ENCODE measurements around the gene BAZ1B. TPM values are rescaled to one million over a fixed set of nuclear protein-coding genes. Genes with fewer than 3 reads are reported as not detected.

Gene BAZ1B
- polyA plus RNA-seq, 1 donor from 2014 or later: 35.0 TPM

GRCh38 chr7:73466112-73466511, 56.0 kb downstream of the BAZ1B start:
- Histone ChIP-seq H3K27ac (ENCODE audit: low read length) (no peak overlapping the region), H3K9me3 (ENCODE audit: low read length) (no peaks in the 10 kb centered on the region), H3K36me3 (ENCODE audit: insufficient read depth, low read length) (peaks cover 16% of the 10 kb centered on the region), H3K9ac (ENCODE audit: low read length) (no peak overlapping the region), H3K79me2 (replicated peaks; ENCODE audit: insufficient read depth, low read length) (no peaks in the 10 kb centered on the region), H3K27me3 (ENCODE audit: insufficient read depth, low read depth, low read length) (no peaks in the 10 kb centered on the region), H4K20me1 (ENCODE audit: insufficient read depth) (no peaks in the 10 kb centered on the region), H3K9me2 (ENCODE audit: insufficient read depth, low read length) (no peaks in the 10 kb centered on the region), H2AFZ (ENCODE audit: low read depth, low read length) (no peak overlapping the region), H3F3A (ENCODE audit: insufficient read depth, low read length, poor library complexity, severe bottlenecking) (no peaks in the 10 kb centered on the region), H3K4me3 (ENCODE audit: low read length) (no peak overlapping the region), H3K4me2 (ENCODE audit: low read length) (no peak overlapping the region)
- TF ChIP-seq MXI1 (conservative IDR thresholded peaks at IDR 0.05; ENCODE audit: poor library complexity, severe bottlenecking) (no peak), TAF1 (IDR thresholded peaks at IDR 0.05; ENCODE audit: low read depth) (no peak), REST (IDR thresholded peaks at IDR 0.05; ENCODE audit: borderline replicate concordance) (no peak), POLR2AphosphoS5 (IDR thresholded peaks at IDR 0.05) (no peak), EZH2 (IDR thresholded peaks at IDR 0.05; ENCODE audit: borderline replicate concordance, insufficient read depth, low read length, poor library complexity, severe bottlenecking) (no peak)
- TF ChIP-seq, protein P1, sequence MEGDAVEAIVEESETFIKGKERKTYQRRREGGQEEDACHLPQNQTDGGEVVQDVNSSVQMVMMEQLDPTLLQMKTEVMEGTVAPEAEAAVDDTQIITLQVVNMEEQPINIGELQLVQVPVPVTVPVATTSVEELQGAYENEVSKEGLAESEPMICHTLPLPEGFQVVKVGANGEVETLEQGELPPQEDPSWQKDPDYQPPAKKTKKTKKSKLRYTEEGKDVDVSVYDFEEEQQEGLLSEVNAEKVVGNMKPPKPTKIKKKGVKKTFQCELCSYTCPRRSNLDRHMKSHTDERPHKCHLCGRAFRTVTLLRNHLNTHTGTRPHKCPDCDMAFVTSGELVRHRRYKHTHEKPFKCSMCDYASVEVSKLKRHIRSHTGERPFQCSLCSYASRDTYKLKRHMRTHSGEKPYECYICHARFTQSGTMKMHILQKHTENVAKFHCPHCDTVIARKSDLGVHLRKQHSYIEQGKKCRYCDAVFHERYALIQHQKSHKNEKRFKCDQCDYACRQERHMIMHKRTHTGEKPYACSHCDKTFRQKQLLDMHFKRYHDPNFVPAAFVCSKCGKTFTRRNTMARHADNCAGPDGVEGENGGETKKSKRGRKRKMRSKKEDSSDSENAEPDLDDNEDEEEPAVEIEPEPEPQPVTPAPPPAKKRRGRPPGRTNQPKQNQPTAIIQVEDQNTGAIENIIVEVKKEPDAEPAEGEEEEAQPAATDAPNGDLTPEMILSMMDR (IDR thresholded peaks at IDR 0.05; ENCODE audit: poor library complexity, severe bottlenecking): no peak

- H3K36me3 ChIP-seq (ENCODE audit: insufficient read depth, low read length): peaks cover 10% of the 10 kb centered on the region
- no peak overlapping the region for H3K27ac ChIP-seq (ENCODE audit: low read length)
- H3K79me2 ChIP-seq (replicated peaks; ENCODE audit: insufficient read depth, low read length): no peaks in the 10 kb centered on the region
- H2AFZ ChIP-seq (ENCODE audit: low read depth, low read length): no peak overlapping the region
- no peak overlapping the region for H3K4me2 ChIP-seq (ENCODE audit: low read length)
- TF ChIP-seq RAD21 (conservative IDR thresholded peaks at IDR 0.05) (no peak), SMC3 (conservative IDR thresholded peaks at IDR 0.05; ENCODE audit: poor library complexity) (no peak), EP300 (conservative IDR thresholded peaks at IDR 0.05; ENCODE audit: poor library complexity, severe bottlenecking) (no peak), EZH2 (IDR thresholded peaks at IDR 0.05; ENCODE audit: borderline replicate concordance, insufficient read depth, low read length, poor library complexity, severe bottlenecking) (no peak), TAF1 (IDR thresholded peaks at IDR 0.05; ENCODE audit: low read depth) (no peak), MXI1 (conservative IDR thresholded peaks at IDR 0.05; ENCODE audit: poor library complexity, severe bottlenecking) (no peak), POLR2AphosphoS5 (IDR thresholded peaks at IDR 0.05) (no peak), REST (IDR thresholded peaks at IDR 0.05; ENCODE audit: borderline replicate concordance) (no peak)
- TF ChIP-seq, protein P1 (IDR thresholded peaks at IDR 0.05; ENCODE audit: poor library complexity, severe bottlenecking): no peak
- H3K9ac ChIP-seq (ENCODE audit: low read length): no peak overlapping the region
- H3K9me2 ChIP-seq (ENCODE audit: insufficient read depth, low read length): no peaks in the 10 kb centered on the region
- no peaks in the 10 kb centered on the region for H3K27me3 ChIP-seq (ENCODE audit: insufficient read depth, low read depth, low read length)
- no peaks in the 10 kb centered on the region for H4K20me1 ChIP-seq (ENCODE audit: insufficient read depth)
- no peaks in the 10 kb centered on the region for H3K9me3 ChIP-seq (ENCODE audit: low read length)
- no peaks in the 10 kb centered on the region for H3F3A ChIP-seq (ENCODE audit: insufficient read depth, low read length, poor library complexity, severe bottlenecking)
- H3K4me3 ChIP-seq (ENCODE audit: low read length): no peak overlapping the region
Measured at GRCh38 chr7:73463966-73464365, 58.1 kb downstream of the BAZ1B start.
